ENCODE data around the gene ACHE. TPM values are rescaled to one million over a fixed set of nuclear protein-coding genes. Genes with fewer than 3 reads are reported as not detected.

ACHE gene
- total and polyA plus RNA-seq, 2 of the 13 experiments (the other 11 are each of a cell fraction or from before 2014, with no cell fraction given), result 0.18 to 0.40 TPM

DNA sequence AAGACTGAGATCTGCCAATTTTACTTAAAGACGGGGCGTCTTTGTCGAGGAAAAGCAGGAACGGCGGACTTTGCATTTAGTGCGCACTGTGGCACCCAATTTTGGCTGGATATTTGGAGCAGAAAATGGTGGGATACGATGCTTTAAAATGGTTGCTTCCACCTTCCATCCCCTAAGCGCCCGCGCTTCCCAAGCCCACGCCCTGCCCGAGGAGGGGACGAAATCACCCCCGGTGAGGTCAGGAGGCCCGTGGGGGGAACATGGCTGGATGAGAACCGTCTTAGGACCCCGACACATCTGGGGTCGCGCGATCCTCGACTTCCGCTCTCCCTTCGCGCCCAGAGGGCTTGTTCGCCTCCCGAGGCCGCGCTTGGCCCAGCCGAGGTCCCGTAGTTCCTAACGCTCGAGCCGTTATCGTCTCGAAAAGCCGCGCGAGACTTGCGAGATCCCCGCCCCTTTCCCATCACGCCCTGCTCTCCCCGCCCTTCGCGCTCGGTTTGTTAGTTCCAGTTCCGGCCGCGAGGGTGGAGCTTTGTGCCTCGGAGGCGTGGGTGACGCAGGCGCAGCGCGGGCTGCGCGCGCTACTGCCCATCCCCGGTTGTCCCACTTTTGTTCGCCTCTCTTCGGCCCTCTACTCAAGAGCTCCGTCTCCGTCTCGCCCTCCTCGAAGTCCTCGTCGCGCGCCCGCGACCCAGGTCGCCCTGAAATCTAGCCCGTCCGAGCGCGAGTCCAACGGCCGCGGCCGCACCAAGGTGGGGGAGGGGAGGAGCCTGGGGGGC lies 20.9 kb downstream of the ACHE start, which contains the start of gene SRRT (continued):
- TF ChIP-seq, protein P1, sequence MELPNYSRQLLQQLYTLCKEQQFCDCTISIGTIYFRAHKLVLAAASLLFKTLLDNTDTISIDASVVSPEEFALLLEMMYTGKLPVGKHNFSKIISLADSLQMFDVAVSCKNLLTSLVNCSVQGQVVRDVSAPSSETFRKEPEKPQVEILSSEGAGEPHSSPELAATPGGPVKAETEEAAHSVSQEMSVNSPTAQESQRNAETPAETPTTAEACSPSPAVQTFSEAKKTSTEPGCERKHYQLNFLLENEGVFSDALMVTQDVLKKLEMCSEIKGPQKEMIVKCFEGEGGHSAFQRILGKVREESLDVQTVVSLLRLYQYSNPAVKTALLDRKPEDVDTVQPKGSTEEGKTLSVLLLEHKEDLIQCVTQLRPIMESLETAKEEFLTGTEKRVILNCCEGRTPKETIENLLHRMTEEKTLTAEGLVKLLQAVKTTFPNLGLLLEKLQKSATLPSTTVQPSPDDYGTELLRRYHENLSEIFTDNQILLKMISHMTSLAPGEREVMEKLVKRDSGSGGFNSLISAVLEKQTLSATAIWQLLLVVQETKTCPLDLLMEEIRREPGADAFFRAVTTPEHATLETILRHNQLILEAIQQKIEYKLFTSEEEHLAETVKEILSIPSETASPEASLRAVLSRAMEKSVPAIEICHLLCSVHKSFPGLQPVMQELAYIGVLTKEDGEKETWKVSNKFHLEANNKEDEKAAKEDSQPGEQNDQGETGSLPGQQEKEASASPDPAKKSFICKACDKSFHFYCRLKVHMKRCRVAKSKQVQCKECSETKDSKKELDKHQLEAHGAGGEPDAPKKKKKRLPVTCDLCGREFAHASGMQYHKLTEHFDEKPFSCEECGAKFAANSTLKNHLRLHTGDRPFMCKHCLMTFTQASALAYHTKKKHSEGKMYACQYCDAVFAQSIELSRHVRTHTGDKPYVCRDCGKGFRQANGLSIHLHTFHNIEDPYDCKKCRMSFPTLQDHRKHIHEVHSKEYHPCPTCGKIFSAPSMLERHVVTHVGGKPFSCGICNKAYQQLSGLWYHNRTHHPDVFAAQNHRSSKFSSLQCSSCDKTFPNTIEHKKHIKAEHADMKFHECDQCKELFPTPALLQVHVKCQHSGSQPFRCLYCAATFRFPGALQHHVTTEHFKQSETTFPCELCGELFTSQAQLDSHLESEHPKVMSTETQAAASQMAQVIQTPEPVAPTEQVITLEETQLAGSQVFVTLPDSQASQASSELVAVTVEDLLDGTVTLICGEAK (IDR thresholded peaks at IDR 0.05), result no peak
- TF ChIP-seq, protein P1 (CRISPR knock-in tag; IDR thresholded peaks at IDR 0.05), result peak; percentile 80
- TF ChIP-seq ZNF737 (CRISPR knock-in tag; IDR thresholded peaks at IDR 0.05; ENCODE audit: borderline replicate concordance), result no peak; the same call in 1 of the 2 replicates
- no peak for TF ChIP-seq CENPT (CRISPR knock-in tag; IDR thresholded peaks at IDR 0.05; ENCODE audit: low read depth)
- TF ChIP-seq ZFP82 (CRISPR knock-in tag; IDR thresholded peaks at IDR 0.05; ENCODE audit: borderline replicate concordance), result no peak
- TF ChIP-seq, protein P2, sequence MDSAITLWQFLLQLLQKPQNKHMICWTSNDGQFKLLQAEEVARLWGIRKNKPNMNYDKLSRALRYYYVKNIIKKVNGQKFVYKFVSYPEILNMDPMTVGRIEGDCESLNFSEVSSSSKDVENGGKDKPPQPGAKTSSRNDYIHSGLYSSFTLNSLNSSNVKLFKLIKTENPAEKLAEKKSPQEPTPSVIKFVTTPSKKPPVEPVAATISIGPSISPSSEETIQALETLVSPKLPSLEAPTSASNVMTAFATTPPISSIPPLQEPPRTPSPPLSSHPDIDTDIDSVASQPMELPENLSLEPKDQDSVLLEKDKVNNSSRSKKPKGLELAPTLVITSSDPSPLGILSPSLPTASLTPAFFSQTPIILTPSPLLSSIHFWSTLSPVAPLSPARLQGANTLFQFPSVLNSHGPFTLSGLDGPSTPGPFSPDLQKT (CRISPR knock-in tag; IDR thresholded peaks at IDR 0.05; ENCODE audit: borderline replicate concordance), result no peak
- no peak for TF ChIP-seq ZNF773 (CRISPR knock-in tag; IDR thresholded peaks at IDR 0.05; ENCODE audit: borderline replicate concordance)
- TF ChIP-seq TEAD2 (CRISPR knock-in tag; IDR thresholded peaks at IDR 0.05), result no peak
- TF ChIP-seq ZSCAN22 (CRISPR knock-in tag; IDR thresholded peaks at IDR 0.05), result 0 out of 2 replicates have a peak, but pooled peaks have one; percentile 15
- no peak for TF ChIP-seq ZNF24 (IDR thresholded peaks at IDR 0.05)
- TF ChIP-seq, protein P3, sequence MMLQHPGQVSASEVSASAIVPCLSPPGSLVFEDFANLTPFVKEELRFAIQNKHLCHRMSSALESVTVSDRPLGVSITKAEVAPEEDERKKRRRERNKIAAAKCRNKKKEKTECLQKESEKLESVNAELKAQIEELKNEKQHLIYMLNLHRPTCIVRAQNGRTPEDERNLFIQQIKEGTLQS (CRISPR knock-in tag; IDR thresholded peaks at IDR 0.05), result no peak; the same call in none of the 2 replicates
- peak; percentile 62; the same call in 1 of the 2 replicates for TF ChIP-seq ZNF713 (CRISPR knock-in tag; IDR thresholded peaks at IDR 0.05)
- TF ChIP-seq, protein P4, sequence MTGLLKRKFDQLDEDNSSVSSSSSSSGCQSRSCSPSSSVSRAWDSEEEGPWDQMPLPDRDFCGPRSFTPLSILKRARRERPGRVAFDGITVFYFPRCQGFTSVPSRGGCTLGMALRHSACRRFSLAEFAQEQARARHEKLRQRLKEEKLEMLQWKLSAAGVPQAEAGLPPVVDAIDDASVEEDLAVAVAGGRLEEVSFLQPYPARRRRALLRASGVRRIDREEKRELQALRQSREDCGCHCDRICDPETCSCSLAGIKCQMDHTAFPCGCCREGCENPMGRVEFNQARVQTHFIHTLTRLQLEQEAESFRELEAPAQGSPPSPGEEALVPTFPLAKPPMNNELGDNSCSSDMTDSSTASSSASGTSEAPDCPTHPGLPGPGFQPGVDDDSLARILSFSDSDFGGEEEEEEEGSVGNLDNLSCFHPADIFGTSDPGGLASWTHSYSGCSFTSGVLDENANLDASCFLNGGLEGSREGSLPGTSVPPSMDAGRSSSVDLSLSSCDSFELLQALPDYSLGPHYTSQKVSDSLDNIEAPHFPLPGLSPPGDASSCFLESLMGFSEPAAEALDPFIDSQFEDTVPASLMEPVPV (CRISPR knock-in tag; IDR thresholded peaks at IDR 0.05), result peak; percentile 93
- TF ChIP-seq, protein P5, sequence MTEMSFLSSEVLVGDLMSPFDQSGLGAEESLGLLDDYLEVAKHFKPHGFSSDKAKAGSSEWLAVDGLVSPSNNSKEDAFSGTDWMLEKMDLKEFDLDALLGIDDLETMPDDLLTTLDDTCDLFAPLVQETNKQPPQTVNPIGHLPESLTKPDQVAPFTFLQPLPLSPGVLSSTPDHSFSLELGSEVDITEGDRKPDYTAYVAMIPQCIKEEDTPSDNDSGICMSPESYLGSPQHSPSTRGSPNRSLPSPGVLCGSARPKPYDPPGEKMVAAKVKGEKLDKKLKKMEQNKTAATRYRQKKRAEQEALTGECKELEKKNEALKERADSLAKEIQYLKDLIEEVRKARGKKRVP (CRISPR knock-in tag; IDR thresholded peaks at IDR 0.05), result 0 out of 4 replicates have a peak, but pooled peaks of 1 of the 2 experiments have one; percentile 36

All from HepG2 (cell line).